ENCODE data around the gene ZNF286A.
"Not testable (repeated sequence)": the region's sequence is repeated elsewhere in the genome, so short reads cannot be mapped to it uniquely, and the experiment has no call there.

Gene ZNF286A

DNA sequence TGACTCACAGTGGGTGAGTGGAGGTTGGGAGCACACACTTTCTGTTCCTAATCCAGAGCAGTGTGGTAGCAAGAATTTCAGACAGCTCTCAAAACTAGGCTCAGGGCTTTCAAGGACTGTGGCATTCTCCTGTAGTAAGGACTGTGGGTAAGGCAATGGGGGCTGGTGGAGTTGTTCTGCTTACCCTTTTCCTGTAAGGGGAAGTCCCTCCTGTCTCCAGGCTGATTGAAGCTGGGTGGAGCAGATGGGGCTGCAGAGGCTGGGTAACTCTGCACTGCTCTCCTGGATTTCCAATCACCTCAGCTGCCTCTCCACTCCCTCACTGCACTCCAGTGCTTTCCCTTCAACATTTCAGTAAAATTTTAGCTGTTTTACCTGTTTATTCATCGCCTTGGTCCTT is 12.1 kb upstream of the ZNF286A start:
- not testable (repeated sequence) for H3K4me3 ChIP-seq (ENCODE audit: low read depth, low read length)

DNA sequence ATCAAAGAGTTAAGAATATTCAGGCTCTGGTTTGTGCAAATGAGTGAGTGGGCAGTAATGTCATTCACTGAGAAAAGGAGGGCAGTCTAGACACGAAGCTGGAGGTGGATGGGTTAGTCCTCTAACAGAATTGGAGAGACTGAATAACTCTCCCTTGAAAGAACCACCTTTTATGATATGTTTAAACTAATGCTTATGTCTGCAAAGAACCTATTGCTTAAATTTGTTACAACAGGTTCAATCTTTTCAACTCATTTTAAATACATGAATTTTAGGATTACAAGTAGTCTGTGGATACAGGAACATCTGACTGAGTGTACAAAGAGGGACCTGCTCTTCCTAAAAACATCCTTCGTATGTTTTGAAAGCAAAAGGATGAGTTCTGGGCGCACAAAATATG is 585 bp upstream of the ZNF286A start:
- peak overlapping the region; percentile 61 for H3K4me3 ChIP-seq (ENCODE audit: low read depth, low read length)

DNA sequence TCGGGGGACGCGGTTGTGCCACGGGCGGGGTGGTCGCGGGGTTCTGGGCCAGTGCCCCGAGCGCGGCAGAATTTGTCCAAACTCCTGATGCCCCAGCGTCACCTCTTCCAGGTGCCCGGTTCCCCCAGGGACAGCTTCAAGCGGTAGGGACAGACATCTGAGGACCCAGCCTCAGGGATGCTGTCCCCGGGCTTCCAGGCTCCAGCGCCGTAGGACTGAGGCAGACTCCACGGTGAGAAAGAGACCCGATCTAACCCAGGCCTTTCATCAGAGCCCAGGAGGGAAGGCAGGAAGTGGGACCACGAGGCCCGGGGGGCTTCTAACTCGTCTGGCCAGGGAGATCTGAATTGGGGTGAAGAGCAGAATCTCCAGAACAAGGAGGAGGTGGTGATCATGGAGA is 385 bp downstream of the ZNF286A start:
- peak overlapping the region; percentile 61 for H3K4me3 ChIP-seq (ENCODE audit: low read depth, low read length)

DNA sequence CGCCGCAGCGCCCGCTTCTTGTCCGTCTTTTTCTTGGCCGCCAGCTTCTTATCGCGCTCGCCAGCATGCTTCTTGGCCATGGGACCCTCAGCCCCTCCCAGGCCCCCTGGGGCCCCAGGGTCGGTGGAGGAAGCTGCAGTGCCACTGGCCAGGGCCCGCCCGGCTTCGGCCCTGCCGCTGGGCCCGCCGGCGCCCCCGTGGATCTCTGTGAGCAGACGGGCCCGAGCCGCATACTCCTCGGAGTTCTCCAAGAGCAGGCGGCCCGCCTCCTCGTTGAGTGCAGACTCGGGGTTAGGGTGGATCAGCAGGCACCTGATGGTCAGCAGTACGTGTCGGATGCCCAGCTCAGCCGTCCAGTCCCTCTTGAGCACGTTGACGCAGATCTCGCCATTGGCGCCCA is 4.7 kb downstream of the ZNF286A start:
- H3K4me3 ChIP-seq (ENCODE audit: low read depth, low read length) = not testable (repeated sequence)

DNA sequence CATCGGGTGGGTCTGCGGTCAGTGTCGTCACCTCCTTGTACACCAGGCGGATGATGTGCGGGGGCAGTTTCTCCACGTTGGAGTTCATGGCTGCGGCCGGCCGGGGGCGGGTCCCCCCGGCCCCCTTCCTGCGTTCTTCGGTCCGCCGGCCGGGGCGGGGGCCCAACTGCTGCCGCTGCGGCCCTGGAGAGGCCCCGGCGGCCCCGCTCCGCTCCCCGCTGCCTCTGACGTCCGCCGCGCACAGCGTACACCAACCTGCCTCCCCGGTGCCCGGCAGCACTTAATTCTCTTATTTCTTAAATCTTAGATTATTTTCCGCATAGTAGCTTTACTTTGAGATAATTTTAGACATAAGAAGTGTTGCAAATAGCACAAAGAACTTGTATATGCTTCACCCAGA is 5.3 kb downstream of the ZNF286A start:
- H3K4me3 ChIP-seq (ENCODE audit: low read depth, low read length) = not testable (repeated sequence)

DNA sequence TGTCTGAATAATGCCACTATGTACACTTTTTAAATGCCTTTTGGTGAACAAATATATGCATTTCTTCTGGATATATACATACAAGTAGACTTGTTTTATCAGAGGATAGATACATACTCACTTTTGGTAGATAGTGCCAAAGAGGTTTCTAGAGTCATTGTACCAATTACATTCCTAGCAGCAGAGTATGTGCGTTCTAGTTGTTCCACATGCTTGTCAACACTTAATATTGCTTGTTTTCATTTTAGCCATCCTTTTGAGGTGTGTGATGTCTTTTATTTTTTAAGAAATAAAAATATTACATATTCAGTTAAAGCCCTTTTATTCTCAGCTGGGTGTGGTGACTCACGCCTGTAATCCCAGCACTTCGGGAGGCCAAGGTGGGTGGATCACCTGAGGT is 9.3 kb downstream of the ZNF286A start:
- not testable (repeated sequence) for H3K4me3 ChIP-seq (ENCODE audit: low read depth, low read length)

DNA sequence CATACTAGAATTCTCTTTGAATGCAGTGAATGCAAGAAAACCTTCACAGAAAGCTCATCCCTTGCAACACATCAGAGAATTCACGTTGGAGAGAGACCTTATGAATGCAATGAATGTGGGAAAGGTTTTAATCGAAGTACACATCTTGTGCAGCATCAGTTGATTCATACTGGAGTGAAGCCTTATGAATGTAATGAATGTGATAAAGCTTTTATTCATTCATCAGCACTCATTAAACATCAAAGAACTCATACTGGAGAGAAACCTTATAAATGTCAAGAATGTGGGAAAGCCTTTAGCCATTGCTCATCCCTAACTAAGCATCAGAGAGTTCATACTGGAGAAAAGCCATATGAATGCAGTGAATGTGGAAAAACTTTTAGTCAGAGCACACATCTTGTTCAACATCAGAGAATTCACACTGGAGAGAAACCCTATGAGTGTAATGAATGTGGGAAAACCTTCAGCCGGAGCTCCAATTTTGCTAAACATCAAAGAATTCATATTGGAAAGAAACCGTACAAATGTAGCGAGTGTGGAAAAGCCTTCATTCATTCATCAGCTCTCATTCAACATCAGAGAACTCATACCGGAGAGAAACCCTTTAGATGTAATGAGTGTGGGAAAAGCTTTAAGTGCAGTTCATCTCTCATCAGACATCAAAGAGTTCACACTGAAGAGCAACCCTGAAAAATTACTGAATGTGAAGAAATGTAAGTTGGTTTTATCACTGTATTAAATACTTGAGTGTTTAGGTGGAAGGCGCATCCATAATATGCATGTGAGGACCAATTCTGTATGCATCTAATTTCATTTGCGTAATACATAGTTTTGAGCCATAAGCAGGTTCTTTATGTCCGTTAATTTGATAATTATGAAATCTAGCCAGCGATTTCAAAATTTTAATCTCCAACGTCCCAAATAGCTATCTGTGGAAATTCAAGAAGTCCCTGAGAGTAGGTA is 17.3 kb downstream of the ZNF286A start:
- not testable (repeated sequence) for H3K4me3 ChIP-seq (ENCODE audit: low read depth, low read length)

DNA sequence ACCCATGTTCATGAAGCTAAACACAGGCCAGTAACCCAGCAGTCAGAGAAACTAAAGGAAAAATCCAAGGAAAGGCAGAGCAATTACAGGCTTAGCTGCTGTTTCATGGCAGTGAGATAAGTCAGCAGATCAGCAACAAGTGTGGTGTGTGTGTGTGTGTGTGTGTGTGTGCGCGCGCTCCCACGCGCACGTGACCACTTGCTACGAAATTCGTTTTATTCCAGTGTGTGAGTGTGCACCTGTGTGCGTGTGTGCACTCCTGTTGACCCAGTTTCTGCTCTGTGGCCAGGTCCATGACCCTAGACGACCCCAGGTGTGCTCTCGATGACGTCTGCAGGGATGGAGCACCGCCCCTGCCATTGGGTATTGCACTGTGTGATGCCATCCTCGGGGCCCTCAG is 31.0 kb downstream of the ZNF286A start:
- H3K4me3 ChIP-seq (ENCODE audit: low read depth, low read length) = not testable (repeated sequence)

DNA sequence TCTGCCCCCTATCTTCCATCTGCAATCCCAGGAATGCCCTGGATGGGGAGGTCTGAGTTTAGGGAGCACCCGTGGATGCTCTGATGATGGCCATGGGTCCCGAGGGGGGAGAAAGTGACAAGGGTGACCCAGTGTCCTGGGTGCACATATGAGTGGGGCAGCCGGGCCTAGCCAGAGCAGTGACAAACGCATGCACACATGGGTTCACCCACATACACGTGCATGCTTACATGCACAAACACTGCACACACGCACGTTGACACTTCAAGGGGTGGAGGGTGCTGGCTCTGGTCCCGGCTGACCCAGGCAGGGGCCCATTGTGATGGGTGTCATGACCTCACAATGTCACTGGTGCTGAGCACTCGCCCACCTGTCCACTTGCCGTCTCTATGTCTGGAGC is 32.3 kb downstream of the ZNF286A start, which contains the start of gene TBC1D26:
TSS of gene TBC1D26 (plus strand) at position 384 of the 400 bp plus-strand sequence. CDS start 3,066 bp downstream, outside the sequence.
- not testable (repeated sequence) for H3K4me3 ChIP-seq (ENCODE audit: low read depth, low read length)

DNA sequence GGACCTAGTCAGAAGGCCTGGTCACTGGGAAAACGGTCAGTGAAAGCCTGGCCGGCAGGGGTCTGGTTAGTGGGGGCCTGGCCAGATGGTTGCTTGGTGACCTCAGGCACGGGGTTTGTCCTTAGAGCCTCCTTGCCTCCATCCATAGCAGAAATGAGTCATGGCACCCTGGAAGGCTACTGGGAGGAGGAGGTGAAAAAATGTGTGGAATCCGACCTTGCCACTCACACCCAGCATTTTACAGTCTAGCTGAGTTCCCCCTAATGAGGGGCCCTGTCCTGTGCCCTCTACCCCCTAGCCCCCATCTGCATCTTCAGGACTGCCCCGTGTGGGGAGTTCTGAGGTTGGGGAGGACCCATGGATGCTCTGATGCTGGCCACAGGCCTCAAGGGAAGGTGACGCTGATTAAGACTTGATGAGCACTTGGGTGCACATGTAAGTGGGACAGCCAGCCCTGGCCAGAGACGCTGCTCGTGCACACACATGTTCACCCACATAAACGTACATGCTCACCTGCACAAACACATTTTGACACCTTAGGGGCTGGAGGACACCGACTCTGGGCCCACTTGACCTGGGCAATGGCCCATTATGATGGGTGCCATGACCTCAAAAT is 33.7 kb downstream of the ZNF286A start:
- not testable (repeated sequence) for H3K4me3 ChIP-seq (ENCODE audit: low read depth, low read length)

DNA sequence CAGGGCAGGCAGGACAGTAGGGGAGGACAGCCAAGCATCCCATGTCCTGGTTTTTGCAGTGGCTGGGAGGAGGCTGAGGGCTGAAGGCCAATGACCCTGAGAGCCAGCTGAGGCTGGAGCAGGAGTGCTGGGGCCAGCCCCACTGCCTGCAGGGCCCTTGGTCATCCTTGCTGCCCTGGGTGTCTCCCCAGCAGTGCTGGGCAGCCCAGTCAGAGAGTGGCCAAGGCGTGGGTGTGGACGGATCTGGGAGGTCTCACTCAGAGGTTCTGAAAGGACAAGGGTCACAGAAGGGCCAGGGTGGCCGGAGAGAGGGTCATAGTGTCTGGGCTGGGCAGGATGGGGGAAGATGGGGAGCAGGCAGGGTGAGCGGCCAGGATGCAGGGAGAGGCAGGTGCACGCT is 37.0 kb downstream of the ZNF286A start:
- H3K4me3 ChIP-seq (ENCODE audit: low read depth, low read length) = not testable (repeated sequence)

DNA sequence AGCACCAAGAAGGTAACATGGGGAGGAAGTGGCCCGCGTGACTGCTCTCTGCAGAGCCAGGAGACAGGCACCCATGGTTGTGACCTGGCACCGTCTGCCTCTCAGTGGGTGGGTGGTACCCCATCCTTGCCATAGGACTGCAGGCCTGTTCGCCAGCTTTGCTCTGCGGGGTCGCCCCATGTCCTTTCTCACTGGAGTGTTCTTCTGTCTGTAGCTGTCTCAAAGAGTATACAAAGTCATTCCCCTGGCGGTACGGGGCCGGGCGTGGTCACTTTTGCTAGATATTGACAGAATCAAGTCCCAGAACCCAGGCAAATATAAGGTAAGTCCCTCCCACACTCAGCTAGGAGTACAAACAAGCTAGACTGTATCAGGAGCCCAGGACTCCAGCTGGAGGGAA is 38.5 kb downstream of the ZNF286A start:
- TF ChIP-seq, protein P1, sequence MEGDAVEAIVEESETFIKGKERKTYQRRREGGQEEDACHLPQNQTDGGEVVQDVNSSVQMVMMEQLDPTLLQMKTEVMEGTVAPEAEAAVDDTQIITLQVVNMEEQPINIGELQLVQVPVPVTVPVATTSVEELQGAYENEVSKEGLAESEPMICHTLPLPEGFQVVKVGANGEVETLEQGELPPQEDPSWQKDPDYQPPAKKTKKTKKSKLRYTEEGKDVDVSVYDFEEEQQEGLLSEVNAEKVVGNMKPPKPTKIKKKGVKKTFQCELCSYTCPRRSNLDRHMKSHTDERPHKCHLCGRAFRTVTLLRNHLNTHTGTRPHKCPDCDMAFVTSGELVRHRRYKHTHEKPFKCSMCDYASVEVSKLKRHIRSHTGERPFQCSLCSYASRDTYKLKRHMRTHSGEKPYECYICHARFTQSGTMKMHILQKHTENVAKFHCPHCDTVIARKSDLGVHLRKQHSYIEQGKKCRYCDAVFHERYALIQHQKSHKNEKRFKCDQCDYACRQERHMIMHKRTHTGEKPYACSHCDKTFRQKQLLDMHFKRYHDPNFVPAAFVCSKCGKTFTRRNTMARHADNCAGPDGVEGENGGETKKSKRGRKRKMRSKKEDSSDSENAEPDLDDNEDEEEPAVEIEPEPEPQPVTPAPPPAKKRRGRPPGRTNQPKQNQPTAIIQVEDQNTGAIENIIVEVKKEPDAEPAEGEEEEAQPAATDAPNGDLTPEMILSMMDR (IDR thresholded peaks at IDR 0.05; ENCODE audit: low read depth, low read length) = no peak
- H3K4me3 ChIP-seq (ENCODE audit: low read depth, low read length) = no peak overlapping the region

DNA sequence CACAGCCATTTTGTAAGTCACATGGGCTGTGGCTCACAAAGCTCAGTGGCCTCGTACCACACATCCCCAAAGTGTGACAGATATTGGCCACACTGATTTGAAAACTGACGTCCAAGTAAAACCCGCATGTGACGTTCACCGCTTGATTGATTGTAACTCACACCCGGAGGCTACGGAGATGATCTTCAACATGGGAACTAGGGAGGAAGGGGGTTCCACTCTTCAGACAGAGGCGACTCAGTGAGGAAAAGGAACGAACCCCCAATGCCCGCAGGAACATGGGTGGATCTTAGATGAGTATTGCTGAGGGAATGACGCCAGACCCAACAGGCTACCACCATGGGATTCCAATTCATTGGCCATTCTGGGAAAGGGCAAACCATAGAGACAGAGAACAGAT is 39.7 kb downstream of the ZNF286A start:
- not testable (repeated sequence) for H3K4me3 ChIP-seq (ENCODE audit: low read depth, low read length)

DNA sequence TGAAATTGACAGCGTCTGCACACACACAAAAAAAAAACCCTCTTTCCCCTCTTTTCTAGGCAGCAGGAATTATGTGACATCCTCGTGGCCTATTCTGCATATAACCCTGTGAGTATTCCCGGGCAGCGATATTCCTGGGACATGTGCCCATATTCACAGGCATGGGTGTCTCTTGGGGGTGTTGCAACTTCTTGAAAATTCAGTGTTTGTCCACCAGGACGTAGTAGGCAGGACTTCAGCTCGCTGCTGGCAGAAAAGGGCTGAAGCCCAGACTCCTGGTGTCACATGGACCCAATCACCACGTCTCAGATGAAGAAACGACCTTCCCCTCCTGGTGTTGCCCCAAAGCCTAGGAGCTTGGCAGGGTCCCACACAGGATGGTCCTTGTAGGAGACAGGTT is 40.5 kb downstream of the ZNF286A start:
- H3K4me3 ChIP-seq (ENCODE audit: low read depth, low read length) = not testable (repeated sequence)

DNA sequence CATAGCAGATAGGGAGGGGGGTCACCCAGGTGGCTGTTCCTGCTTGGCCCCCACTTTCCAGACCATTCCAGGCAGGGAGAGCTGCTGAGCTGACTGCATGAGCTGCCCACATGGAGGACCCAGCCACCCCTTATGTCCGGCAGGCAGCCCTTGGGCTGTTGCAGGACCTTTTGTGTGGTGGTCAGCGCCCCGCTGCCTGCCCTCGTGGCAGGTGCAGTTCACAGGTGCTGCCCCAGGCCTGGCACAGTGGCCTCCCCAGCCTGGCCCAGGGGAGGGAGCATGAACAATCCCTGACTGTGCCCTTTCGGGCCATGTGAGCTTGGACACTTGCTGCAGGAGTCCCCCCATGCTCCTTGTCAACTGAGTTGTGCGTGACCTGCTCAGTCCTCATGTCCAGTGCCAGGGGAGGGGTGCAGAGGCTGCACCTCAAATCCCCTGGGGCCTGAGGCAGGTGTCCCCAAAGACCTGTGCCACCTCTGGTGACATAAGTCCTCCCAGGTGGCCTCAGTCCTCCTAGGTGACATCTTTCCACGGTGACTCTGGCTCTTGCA is 41.1 kb downstream of the ZNF286A start:
- TF ChIP-seq, protein P1 (IDR thresholded peaks at IDR 0.05; ENCODE audit: low read depth, low read length) = no peak
- no peak overlapping the region for H3K4me3 ChIP-seq (ENCODE audit: low read depth, low read length)
